Upper lobe of left lung (tissue), 6 donors: ENCODE measurements around the gene IL10RB. TPM values are rescaled to one million over a fixed set of nuclear protein-coding genes. Genes with fewer than 3 reads are reported as not detected.
"Not testable (repeated sequence)": the region's sequence is repeated elsewhere in the genome, so short reads cannot be mapped to it uniquely, and the experiment has no call there.

ENCODE experiments used
- ATAC-seq, 2 donors: fragments of 200-7000 bp; cut with Tn5 transposase; one replicate each; pipeline ENCODE4 v1.9.1; 2022; ENCODE audit warnings: mild to moderate bottlenecking in 2 of 2, moderate library complexity in 2 of 2; ENCODE audit not compliant: low FRiP score in 2 of 2
- DNase-seq, 2 donors: peaks; one replicate each; pipeline ENCODE4 v3.0.0-alpha.2; 2019 to 2020
- H3K27ac ChIP-seq, 4 donors: fragments of 200-600 bp; sonication (generic); one replicate each; pipeline ENCODE4 v1.5.1; 2016 to 2019
- H3K27me3 ChIP-seq, 4 donors: fragments of 200-600 bp; sonication (generic); one replicate each; pipeline ENCODE4 v1.5.1; 2017 to 2019
- H3K36me3 ChIP-seq, 4 donors: fragments of 200-600 bp; sonication (generic); one replicate each; pipeline ENCODE4 v1.5.1; 2016 to 2019
- H3K4me1 ChIP-seq, 4 donors: fragments of 200-600 bp; sonication (generic); one replicate each; pipeline ENCODE4 v1.5.1; 2018 to 2019
- H3K4me3 ChIP-seq, 4 donors: fragments of 200-600 bp; sonication (generic); one replicate each; pipeline ENCODE4 v1.5.1; 2017 to 2019; ENCODE audit warnings: mild to moderate bottlenecking in 2 of 4, moderate library complexity in 1 of 4
- H3K9me3 ChIP-seq, 4 donors: fragments of 200-600 bp; sonication (generic); one replicate each; pipeline ENCODE4 v1.5.1; 2018 to 2019
- CTCF ChIP-seq, 6 experiments: fragments of 450-650 bp in 4 of 6; fragments of 200-600 bp in 2 of 6; sonication (generic) in 2 of 6; IDR thresholded peaks; one replicate each; pipeline ENCODE4 v1.5.1; 2016 to 2019; ENCODE audit warnings: antibody characterized with exemption in 6 of 6
- EP300 ChIP-seq, 4 donors: sonication (generic); formaldehyde crosslinking; IDR thresholded peaks; one replicate each; pipeline ENCODE4 v1.5.1; 2017; ENCODE audit warnings: antibody characterized with exemption in 4 of 4, control low read depth in 2 of 4
- POLR2A ChIP-seq, 4 donors: fragments of 450-650 bp; IDR thresholded peaks; one replicate each; pipeline ENCODE4 v1.5.1; 2016 to 2017; ENCODE audit warnings: antibody characterized with exemption in 4 of 4, mild to moderate bottlenecking in 2 of 4
- POLR2AphosphoS5 ChIP-seq, 2 donors: sonication (generic); formaldehyde crosslinking; IDR thresholded peaks; one replicate each; pipeline ENCODE4 v1.5.1; 2017; ENCODE audit warnings: antibody characterized with exemption in 2 of 2
- WGBS, 2 donors: methylation state at CpG; one replicate each; pipeline ENCODE4 v1.1.5; 2017 to 2018; 5-methylcytosine and 5-hydroxymethylcytosine counted together
- total RNA-seq, 6 donors: library from RNA; depleted of rRNA in 4 of 6; stranded (reverse); fragments of >200 nt in 4 of 6; gene quantifications; one replicate each; pipeline versions ENCODE4 v1.1.0 to v1.2.1, GENCODE V29; 2016 to 2021
- donor health status: DM: no; HTN: no; CAD: no; lungs with moderate emphysema.
- donor health status: DM: no; HTN: yes; CAD: no; lungs with severe emphysema.

Gene IL10RB
- 10 to 100 TPM; 11.5 to 49.2 (median 41.0) TPM for total RNA-seq

DNA sequence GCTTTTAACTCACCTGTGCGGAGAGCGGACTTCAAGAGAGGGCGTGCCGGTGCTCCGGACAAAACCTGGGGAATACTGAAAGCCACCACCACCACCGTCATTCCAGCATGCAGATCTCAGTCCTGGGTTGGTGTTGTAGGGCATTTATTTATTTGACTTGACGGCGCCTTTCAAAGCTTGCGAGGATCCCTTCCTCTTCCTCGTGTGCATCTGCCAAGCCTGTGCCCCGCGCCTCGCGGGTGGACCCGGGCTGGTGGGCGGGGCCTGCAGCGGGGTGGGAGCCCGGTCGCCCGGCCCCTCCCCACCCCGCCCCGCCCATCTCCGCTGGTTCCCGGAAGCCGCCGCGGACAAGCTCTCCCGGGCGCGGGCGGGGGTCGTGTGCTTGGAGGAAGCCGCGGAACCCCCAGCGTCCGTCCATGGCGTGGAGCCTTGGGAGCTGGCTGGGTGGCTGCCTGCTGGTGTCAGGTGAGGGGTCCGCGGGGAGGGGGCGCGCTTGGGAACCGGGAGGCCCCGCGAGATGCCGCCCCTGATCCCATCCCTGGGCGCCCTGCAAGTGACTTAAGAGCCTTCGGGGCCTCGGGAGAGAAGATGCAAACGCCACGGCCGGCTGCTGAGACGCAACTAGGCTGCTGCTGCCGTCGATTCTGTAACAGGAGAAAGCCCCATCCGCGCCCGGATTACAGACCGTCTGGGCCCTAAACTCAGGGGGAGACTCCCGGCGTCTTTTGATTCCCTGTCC is at the start of gene IL10RB:
Gene IL10RB (plus strand): TSS at position 318 of the 739 bp plus-strand sequence. CDS start 99 bp downstream, at position 417.
- DNase-seq, result peak; percentile 86 to 96
- Histone ChIP-seq H3K4me3 (peak within 1 kb of the TSS; percentile 67 to 90 (median 70)), H3K9me3 (no peaks in the 10 kb centered on the region), H3K36me3 (peaks cover 5 to 40% (median 19%) of the 10 kb centered on the region in 4 donors), H3K27ac (peak within 1 kb of the TSS; percentile 91 to 97 (median 96)), H3K4me1 (peaks cover 26 to 43% (median 34%) of the 10 kb centered on the region in 4 donors), H3K27me3 (no peaks in the 10 kb centered on the region)
- WGBS, 2 donors, result 2 to 6% methylated on average over 9 to 55 of the region's 60 CpGs
- TF ChIP-seq POLR2AphosphoS5 (IDR thresholded peaks at IDR 0.05) (peak; percentile 78 to 80), CTCF (IDR thresholded peaks at IDR 0.05) (no peak), EP300 (IDR thresholded peaks at IDR 0.05) (peak in 1 of 4 donors; percentile 22), POLR2A (IDR thresholded peaks at IDR 0.05) (peak in 3 of 4 donors; percentile 14 to 84 (median 46))
- ATAC-seq, result peak; percentile 89 to 96

- WGBS, 2 donors, result 96 to 98% methylated on average over 2 of the region's 2 CpGs
- no peak for DNase-seq
- H3K36me3 ChIP-seq, result no peaks in the 10 kb centered on the region
- no peak overlapping the region for H3K4me3 ChIP-seq
- ATAC-seq, result no peak
- no peak for TF ChIP-seq CTCF (IDR thresholded peaks at IDR 0.05)
- no peak for TF ChIP-seq POLR2A (IDR thresholded peaks at IDR 0.05)
- TF ChIP-seq EP300 (IDR thresholded peaks at IDR 0.05), result no peak
- no peak for TF ChIP-seq POLR2AphosphoS5 (IDR thresholded peaks at IDR 0.05)
- H3K27ac ChIP-seq, result peak overlapping the region in 3 of 4 donors; percentile 68 to 85 (median 80)
- H3K9me3 ChIP-seq, result no peaks in the 10 kb centered on the region
- H3K27me3 ChIP-seq, result no peaks in the 10 kb centered on the region
- peaks cover 2 to 19% (median 6%) of the 10 kb centered on the region in 4 donors for H3K4me1 ChIP-seq
Measured at GRCh38 chr21:33217138-33217520, 49.0 kb upstream of the IL10RB start.

DNA sequence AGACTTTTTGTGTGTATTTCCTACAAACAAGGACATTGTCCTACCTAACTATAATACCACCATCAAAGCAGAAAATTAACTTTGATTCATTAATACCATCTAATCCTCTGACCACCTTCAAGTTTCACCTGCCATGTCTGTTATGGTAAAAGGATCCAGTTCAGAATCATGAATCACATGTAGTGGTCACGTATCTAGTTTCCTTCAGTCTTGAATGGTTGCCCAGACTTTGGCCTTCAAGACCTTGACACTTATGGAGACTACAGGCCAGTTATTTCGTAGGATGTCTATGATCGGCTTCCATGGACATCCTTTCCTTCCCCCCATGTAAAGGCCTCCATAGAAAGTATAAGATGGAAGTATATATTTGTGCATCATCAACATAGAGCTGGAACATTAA is 46.9 kb upstream of the IL10RB start:
- no peak for ATAC-seq
- Histone ChIP-seq H3K9me3 (no peaks in the 10 kb centered on the region), H3K36me3 (no peaks in the 10 kb centered on the region), H3K27ac (no peak overlapping the region), H3K4me1 (peaks cover 0 to 13% (median 4%) of the 10 kb centered on the region in 4 donors), H3K4me3 (no peak overlapping the region), H3K27me3 (no peaks in the 10 kb centered on the region)
- 97 to 100% methylated on average over 3 of the region's 3 CpGs for WGBS, 2 donors
- no peak for DNase-seq
- no peak for TF ChIP-seq CTCF (IDR thresholded peaks at IDR 0.05)
- TF ChIP-seq EP300 (IDR thresholded peaks at IDR 0.05), result no peak
- no peak for TF ChIP-seq POLR2AphosphoS5 (IDR thresholded peaks at IDR 0.05)
- no peak for TF ChIP-seq POLR2A (IDR thresholded peaks at IDR 0.05)

- no peaks in the 10 kb centered on the region for H3K9me3 ChIP-seq
- H3K4me3 ChIP-seq, result no peak overlapping the region
- no peak overlapping the region for H3K27ac ChIP-seq
- no peaks in the 10 kb centered on the region for H3K36me3 ChIP-seq
- DNase-seq (no peak), ATAC-seq (no peak)
- WGBS, 2 donors, result 91% methylated on average over 3 of the region's 3 CpGs
- peaks cover 0 to 10% (median 3%) of the 10 kb centered on the region in 4 donors for H3K4me1 ChIP-seq
- no peaks in the 10 kb centered on the region for H3K27me3 ChIP-seq
- TF ChIP-seq POLR2A (IDR thresholded peaks at IDR 0.05) (no peak), POLR2AphosphoS5 (IDR thresholded peaks at IDR 0.05) (no peak), EP300 (IDR thresholded peaks at IDR 0.05) (no peak), CTCF (IDR thresholded peaks at IDR 0.05) (no peak)
Measured at GRCh38 chr21:33219954-33220353, 46.2 kb upstream of the IL10RB start.

GRCh38 chr21:33225376-33225775 is 40.8 kb upstream of the IL10RB start:
- H3K9me3 ChIP-seq, H3K27ac ChIP-seq, H3K4me3 ChIP-seq, H3K36me3 ChIP-seq, H3K27me3 ChIP-seq, DNase-seq, ATAC-seq, H3K4me1 ChIP-seq: not testable (repeated sequence)
- WGBS, 2 donors, result 93 to 94% methylated on average over 3 of the region's 3 CpGs
